ENCODE data around the gene CPNE1.
A peak's percentile ranks its signal among the peaks of the same experiment; 100 is the strongest.

CPNE1 gene

GRCh38 chr20:35652641-35653429 lies 11.9 kb downstream of the CPNE1 start:
- no peak for DNase-seq

- no peak for DNase-seq
Observed at GRCh38 chr20:35651958-35652357, 12.7 kb downstream of the CPNE1 start.

GRCh38 chr20:35650632-35651031 lies 14.1 kb downstream of the CPNE1 start:
- DNase-seq: no peak

- DNase-seq: no peak
Observed at GRCh38 chr20:35648836-35649235, 15.9 kb downstream of the CPNE1 start.

GRCh38 chr20:35644806-35645205 lies 19.9 kb downstream of the CPNE1 start:
- no peak for DNase-seq

GRCh38 chr20:35643045-35643444 lies 21.7 kb downstream of the CPNE1 start:
- no peak for DNase-seq

- no peak for DNase-seq
Observed at GRCh38 chr20:35641743-35642142, 23.0 kb downstream of the CPNE1 start.

- DNase-seq: no peak
Observed at GRCh38 chr20:35640724-35641123, 24.0 kb downstream of the CPNE1 start.

- DNase-seq: no peak
Observed at GRCh38 chr20:35638751-35639150, 25.9 kb downstream of the CPNE1 start.

- no peak for DNase-seq
Observed at GRCh38 chr20:35637276-35637675, 27.4 kb downstream of the CPNE1 start.

- DNase-seq: no peak
Observed at GRCh38 chr20:35636095-35636494, 28.6 kb downstream of the CPNE1 start.

- no peak for DNase-seq
Observed at GRCh38 chr20:35635652-35636051, 29.0 kb downstream of the CPNE1 start.

- no peak for DNase-seq
Observed at GRCh38 chr20:35632539-35633115, 32.1 kb downstream of the CPNE1 start.

GRCh38 chr20:35630636-35631035 lies 34.1 kb downstream of the CPNE1 start:
- no peak for DNase-seq

- no peak for DNase-seq
Observed at GRCh38 chr20:35629427-35630145, 35.1 kb downstream of the CPNE1 start.

GRCh38 chr20:35627121-35627520 lies 37.6 kb downstream of the CPNE1 start:
- no peak for DNase-seq

- DNase-seq: no peak
Observed at GRCh38 chr20:35626386-35627001, 38.2 kb downstream of the CPNE1 start.

GRCh38 chr20:35625584-35626385 lies 38.9 kb downstream of the CPNE1 start:
- DNase-seq: no peak

- DNase-seq: no peak
Observed at GRCh38 chr20:35621560-35621946, 43.1 kb downstream of the CPNE1 start.

GRCh38 chr20:35620818-35621559 lies 43.7 kb downstream of the CPNE1 start:
- DNase-seq: no peak

GRCh38 chr20:35619196-35620095 lies 45.3 kb downstream of the CPNE1 start:
- peak; percentile 18 for DNase-seq
